GM18868 (cell line): ENCODE data around the gene PRR7.

Experiments used
- ATAC-seq: cut with Tn5 transposase; IDR thresholded peaks from one replicate; pipeline ENCODE4 v1.9.1; 2021; ENCODE audit warnings: mild to moderate bottlenecking, moderate library complexity; ENCODE audit not compliant: unreplicated experiment

The PRR7 gene

DNA sequence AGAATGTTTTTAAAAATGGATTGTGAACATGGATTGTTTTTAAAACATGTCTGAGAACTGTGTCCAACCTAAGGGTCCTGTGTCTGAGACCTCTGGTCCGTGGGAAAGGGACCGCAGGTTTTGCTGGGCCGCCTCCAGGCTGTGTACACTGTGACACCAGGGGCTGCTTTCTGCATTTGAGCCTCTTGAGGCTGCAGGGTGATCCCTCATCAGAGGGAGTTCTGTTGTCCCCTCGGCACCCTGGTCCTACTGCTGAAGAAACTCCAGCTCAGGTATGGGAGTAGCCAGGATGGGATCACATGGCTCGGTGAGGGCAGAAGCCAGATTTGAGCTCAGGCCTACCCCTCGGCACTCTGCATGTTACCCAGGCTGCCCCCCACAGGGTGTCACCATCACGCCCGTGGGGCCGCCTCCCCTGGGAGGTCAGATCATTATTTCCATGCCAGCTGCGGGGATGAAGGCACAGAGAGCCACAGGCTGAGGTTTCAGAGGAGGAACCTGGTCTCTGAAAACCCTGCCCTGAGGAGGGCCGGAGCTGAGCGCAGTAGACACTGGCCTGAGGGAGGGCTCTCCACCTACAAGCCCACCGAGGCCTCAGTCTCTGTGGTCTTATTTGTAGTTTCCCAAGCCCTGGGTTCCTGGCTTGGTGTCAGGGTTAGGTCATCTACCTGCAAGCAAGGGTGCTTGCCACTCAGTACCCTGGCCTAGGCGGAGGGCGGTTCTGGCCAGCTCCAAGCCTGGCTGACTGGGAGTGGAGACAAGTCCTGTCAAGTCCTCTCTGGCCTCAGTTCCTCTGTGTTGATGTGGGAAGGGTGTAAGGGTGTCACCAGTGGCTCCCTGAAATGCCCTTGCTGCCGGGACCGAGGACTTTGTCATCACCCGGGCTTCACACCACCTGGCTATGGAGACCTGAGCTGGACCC, 2.8 kb downstream of the PRR7 start:
- no peak for ATAC-seq

DNA sequence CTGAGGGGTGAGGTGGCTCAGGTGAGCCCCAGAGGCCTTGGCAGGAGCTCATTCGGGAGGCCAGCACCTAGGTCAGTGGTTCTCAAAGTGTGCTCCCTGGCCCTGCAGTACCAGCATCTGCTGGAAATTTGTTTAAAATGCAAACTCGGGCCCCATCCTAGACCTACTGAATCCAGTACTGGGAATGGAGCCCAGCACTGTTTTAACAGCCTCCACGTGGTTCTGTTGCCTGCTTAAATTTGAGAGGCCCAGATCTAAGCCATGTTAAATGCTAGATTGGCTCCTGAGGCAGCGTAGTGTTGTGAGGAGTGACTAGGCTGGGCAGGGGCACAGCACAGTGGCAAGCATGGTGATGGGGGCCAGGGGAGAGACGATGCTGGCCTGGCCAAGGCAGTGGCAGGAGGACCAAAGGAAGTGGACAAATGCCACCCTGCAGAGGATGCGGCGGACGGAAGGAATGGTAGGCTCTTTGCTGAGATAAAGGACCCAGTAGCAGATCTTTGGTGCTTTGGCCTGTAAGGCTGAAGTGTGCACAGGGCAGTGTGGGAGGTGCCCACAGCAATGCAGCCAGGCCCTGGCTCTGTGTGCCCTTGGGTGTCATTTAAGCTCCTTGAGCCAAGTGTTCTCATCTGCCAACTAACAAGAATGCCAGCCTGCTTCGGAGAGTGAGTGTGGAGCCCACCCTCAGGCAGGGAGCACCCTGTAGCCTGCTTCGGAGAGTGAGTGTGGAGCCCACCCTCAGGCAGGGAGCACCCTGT, 4.2 kb downstream of the PRR7 start:
- no peak for ATAC-seq

DNA sequence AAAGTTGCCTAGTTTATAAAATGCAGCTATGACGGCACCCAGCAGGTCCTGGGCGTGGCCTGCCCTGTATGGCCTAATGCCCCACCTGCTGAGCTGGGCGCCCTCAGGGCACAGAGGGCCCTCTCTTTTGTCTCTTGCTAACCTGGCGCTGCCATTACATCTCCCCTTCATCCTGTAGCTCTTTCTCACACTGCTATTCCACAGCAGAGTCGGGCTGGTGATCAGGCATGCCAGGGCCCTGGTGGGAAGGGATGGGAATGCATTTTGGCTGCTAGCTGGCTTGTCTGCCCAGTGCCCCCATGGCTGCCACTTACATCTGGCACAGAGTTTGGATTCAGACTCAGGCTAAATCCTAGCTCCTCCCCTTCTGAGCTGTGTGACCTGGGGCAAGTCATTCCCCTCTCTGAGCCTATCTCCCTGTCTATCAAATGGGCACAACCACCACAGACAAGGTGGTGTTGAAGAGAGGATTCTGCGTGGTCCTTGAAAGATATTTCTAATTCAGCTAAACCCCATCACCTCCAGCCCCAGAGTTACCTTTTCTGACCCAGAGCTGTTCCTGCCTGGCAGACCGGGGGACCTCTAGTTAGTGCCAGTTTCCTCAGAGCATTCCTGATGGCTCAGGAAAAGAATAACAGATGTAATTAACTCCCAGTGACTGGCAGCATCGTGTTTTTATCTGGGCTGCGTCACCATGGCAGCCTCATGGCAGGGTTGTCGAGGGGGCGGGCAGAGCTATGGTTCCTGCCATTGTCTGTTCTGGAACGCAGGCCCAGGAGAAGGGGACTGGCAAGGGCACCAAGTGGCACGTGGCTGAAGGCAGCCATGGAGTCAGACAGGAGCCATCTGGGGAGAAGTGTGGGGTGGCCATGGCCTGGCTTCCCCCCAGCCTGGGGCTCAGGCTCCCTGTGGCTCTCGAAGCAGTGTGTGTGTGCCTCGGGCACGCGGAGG, 6.3 kb downstream of the PRR7 start:
- no peak for ATAC-seq

DNA sequence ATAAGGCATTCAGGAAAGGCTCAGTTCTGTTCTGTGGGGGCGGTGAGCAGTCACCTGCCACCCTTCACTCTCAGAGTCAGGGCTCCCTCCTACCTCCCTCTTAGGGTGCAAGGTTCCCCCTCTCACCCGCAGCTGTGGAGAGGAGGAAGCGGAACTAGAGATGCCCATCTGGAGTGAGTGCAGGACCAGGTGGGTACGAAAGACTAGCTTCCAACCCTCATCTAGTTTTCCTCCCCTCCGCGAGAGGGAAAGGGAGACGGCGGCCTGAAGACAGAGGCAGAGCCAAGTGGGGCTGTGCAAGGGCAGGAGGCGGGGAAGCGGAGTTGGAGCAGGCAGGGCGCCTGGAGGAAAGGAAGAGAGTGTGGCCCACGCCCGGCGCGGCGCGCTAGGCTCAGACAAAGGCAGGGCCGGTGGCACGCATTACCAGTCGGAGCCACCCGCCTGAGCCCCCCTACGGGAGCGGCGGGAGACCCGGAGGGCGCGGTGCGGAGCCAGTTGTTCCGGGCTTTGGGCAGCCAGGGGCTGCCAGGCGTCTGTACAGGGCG, 7.3 kb downstream of the PRR7 start:
- peak; percentile 1 for ATAC-seq

DNA sequence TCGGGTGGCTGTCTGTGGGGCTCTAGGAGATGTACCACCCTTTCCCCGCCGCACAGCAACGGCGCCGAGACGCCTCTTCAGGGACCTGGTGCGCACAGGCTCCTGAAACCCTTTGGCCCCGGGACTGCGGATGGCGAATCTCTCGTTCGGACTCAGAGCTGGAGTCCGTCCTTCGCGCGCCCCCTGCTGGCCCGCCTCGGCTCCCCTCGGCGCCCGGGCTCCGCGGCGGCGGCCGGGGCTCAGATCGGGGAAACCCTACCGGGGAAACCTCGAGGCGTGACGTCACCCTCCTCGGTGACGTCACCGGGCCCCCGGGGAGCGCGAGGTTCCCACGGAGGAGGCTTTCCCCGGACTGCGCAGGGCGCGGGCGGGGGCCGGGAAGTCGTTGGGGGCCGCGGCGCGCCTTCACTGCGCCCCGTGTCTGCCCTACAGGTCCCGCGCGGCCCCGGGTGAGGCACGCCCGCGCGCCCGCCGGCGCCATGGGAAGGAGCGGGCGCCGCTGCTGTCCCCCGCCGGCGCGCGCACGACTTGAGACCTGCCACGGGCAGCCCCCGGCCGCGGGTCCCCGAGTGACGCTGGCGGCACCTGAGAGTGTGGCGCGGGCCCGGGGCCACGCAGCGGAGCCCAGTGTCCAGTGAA, 7.9 kb downstream of the PRR7 start:
- peak; percentile 40 for ATAC-seq

- peak; percentile 53 for ATAC-seq
These were observed 8.5 kb downstream of the PRR7 start for GRCh38 chr5:177455036-177455660.

GRCh38 chr5:177455661-177456590, 9.3 kb downstream of the PRR7 start:
- peak; percentile 19 for ATAC-seq

DNA sequence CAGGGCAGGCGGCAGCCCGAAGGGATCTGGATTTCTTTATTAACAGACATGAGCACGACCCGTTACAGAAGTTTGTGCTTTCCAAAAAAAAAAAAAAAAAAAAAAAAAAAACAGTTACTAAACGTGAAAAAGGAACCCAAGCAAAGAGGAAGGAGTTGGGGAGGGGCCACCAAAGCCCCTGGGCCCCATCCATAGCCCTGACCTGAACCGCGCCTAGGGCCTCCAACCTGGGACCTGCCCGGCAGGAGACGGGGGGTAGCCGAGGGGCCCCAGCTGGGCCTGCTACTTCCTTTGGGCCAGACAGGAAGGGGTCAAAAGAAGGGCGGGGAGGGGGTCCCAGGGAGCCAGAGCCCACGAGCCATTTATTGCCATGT, 10.0 kb downstream of the PRR7 start:
- no peak for ATAC-seq

DNA sequence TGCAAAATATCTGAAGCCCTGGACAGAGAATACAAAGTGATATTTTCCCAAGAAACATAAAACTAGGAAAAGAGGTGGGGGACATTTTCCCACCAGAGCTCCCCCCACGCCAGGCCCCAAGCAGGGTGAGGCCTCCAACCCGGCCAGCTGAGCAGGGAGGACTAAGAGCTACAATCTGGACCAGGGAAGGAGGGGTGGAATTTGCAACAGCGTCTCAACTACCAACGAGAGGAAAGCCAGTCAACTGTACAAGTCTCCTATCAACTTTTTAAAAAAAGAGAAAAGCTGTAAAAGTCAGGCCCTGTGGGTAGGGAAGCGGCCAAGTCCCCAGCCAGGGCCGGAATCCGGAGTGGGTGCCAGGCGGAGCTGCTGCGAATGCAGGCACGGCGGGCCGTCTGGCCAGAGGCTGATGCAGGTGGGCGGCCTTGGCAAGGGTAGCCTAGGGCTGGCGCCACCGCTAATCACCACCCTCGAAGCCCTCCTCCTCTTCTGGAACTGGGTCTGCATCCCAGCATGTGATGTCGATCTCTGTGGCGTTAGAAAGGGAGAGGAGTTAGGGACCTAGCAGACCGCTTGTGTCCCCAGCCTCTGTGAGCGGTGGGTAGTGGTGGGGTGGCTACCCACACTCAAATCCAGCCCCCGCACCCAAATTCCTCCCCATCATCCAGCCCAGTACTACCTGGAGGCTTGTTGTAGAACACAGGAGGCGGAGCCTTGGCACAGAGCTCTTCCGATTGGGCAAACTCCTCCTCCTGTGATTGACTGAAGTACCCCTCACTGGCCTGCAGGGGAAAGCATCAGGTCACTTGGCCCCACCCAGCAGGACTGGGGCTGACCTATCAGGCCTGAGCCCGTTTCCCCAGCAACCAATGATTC, 10.6 kb downstream of the PRR7 start:
- ATAC-seq: peak; percentile 45

DNA sequence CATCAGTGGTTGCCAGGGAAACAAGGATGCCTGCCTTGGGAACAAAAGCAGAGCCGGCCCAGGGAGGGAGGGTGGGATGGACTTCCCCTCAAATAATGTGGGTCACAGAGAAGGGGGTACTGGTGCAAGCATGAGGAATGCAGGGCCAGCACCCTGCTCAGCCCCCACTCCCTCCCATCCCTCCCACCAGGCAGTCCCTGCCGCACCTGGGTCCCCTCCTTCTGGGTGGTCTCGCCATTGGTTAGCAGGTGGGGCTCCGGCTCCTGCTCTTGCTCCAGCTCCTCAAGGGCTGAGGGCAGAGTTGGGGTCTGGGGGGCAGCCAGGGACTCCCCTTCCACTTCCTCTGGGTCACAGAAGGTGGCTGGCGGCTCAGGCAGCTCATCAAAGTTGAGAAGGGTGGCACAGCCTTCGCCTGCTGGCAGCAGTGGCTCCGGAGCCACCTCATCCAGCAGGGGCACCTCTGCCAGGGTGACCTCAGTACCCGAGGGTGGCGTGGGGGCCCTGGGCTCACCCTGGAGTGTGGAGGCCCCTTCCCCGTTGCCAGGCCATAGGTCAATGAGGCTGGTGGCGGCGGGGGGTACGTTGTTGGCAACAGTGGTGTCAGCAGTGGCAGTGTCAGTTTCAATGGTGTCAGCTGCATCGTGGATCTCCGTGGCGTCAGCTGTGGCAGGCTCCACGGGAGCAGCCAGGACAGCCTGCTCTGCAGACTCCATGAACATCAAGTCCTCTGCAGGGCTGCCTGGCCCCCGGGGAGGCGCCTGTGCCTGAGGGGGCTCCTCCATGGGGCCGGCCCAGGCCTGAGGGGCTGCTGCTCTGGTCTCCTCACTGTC, 11.5 kb downstream of the PRR7 start:
- ATAC-seq: no peak

DNA sequence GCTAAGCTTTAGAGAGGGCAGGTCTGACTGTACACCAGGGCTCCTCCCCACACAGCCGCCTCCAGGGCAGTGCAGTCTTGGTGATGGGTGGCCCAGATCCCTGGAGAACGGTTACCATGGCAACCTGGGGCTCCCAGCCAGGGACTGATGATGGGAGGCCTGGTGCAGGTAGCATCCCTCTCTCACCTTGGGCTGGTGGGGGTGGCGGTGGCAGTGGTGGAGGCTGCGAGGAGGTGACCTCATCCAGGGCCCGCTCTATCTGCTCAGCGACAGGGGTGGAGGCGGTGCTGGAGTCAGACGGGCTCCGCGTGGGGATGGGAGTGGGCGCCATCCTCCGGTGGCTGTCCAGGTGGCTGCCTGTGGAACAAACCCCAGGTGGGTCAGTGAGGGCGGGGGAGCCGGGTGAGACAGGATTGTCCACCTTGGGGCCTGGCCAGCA, 12.3 kb downstream of the PRR7 start:
- no peak for ATAC-seq

DNA sequence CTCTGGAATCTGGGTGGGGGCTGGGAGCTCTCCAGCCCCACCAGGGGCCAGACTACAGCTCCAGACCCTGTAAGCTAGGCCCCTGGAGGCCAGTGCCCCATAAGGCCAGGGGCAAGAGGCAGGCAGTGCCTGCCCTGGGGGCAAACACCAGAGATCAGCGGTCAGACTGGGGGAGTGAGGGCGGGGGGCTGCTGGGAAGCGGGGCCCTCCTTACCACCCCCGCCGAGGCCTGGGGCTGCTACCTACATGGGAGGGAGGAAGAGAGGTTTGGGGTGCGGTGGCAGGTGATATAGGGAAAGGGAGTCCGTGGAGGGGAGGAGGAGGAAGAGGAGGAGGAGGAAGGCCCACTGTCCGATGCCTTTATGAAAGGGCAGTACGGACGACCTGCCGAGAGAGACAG, 12.7 kb downstream of the PRR7 start:
- ATAC-seq: no peak

GRCh38 chr5:177459819-177460628, 13.4 kb downstream of the PRR7 start:
- no peak for ATAC-seq

DNA sequence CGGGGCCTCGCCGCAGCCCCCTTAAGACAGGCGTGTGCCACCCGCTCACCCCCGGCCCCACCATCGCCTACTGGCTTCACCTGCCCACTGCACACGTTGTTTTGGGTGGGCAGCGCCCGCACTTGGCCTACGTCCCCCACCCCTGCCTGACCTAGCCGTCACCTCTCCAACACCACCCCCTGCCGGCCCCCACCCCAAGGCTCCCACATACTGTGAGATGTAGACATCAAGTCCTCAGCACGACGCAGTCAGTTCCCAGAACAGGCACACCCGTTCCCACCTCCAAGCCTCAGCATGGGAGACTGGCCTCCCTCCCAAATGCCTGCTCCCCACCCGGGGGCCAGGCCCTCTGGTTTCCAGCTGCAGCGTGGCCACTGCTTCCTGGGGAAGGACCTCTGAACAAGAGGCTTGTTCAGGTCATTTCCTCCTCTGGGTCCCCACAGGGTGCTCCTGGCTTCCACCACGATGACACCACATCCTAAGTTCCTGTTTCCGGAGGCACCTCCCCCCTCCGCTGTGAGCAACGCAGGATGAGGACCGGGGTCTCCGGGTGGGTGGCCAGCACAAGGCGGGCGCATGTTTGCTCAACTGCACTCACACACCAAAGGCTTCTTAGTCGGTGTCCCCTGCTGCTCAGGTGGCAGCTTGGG, 15.5 kb downstream of the PRR7 start:
- no peak for ATAC-seq

GRCh38 chr5:177465044-177465443, 18.4 kb downstream of the PRR7 start:
- ATAC-seq: no peak
